Transverse colon (tissue), 4 donors: ENCODE results near the gene AKR7A2. TPM values are rescaled to one million over a fixed set of nuclear protein-coding genes. Genes with fewer than 3 reads are reported as not detected.

ENCODE experiments used
- DNase-seq: peaks from one replicate; pipeline ENCODE4 v3.0.0-alpha.2; 2019
- H3K27ac ChIP-seq, 4 donors: fragments of 200-600 bp; sonication (generic); 2 replicates each; pipeline ENCODE4 v1.5.1; 2016 to 2018; ENCODE audit warnings: inconsistent platforms in 4 of 4
- H3K27me3 ChIP-seq: fragments of 200-600 bp; sonication (generic); 2 replicates; pipeline ENCODE4 v1.5.1; 2017; ENCODE audit warnings: inconsistent platforms
- H3K36me3 ChIP-seq, 4 donors: fragments of 200-600 bp; sonication (generic); 2 replicates each; pipeline ENCODE4 v1.5.1; 2017 to 2019; ENCODE audit warnings: inconsistent platforms in 4 of 4
- H3K4me1 ChIP-seq, 4 donors: fragments of 200-600 bp; sonication (generic); 2 replicates each; pipeline ENCODE4 v1.5.1; 2017 to 2020; ENCODE audit warnings: inconsistent platforms in 4 of 4
- H3K4me3 ChIP-seq, 4 donors: fragments of 200-600 bp; sonication (generic); 1 replicate in 1 of 4; 2 replicates in 3 of 4; pipeline versions ENCODE4 v1.5.1 to v1.6.1; 2017 to 2019; ENCODE audit warnings: inconsistent platforms in 4 of 4
- H3K9me3 ChIP-seq, 2 donors: fragments of 200-600 bp; sonication (generic); 2 replicates each; pipeline ENCODE4 v1.5.1; 2017 to 2019; ENCODE audit warnings: inconsistent platforms in 2 of 2
- CTCF ChIP-seq, 5 experiments: fragments of 200-600 bp in 3 of 5; fragments of 450-650 bp in 2 of 5; sonication (generic) in 3 of 5; IDR thresholded peaks; 1 replicate in 2 of 5; 2 replicates in 3 of 5; pipeline ENCODE4 v1.5.1; 2016 to 2017; ENCODE audit warnings: antibody characterized with exemption in 5 of 5, inconsistent platforms in 3 of 5, mild to moderate bottlenecking in 2 of 5, moderate library complexity in 1 of 5
- EP300 ChIP-seq: sonication (generic); formaldehyde crosslinking; IDR thresholded peaks from one replicate; pipeline ENCODE4 v1.6.1; 2017; ENCODE audit warnings: antibody characterized with exemption, low read depth
- POLR2A ChIP-seq: fragments of 450-650 bp; IDR thresholded peaks from one replicate; pipeline ENCODE4 v1.6.1; 2016; ENCODE audit warnings: antibody characterized with exemption, mild to moderate bottlenecking, moderate library complexity
- POLR2AphosphoS5 ChIP-seq, 3 donors: sonication (generic); formaldehyde crosslinking; IDR thresholded peaks; one replicate each; pipeline ENCODE4 v1.6.1; 2016; ENCODE audit warnings: antibody characterized with exemption in 3 of 3
- WGBS, 2 donors: methylation state at CpG; one replicate each; pipeline ENCODE4 v1.1.5; 2018; ENCODE audit warnings: low coverage in 1 of 2; 5-methylcytosine and 5-hydroxymethylcytosine counted together
- in situ Hi-C, 4 donors: fragments of 200-750 bp; cut with MboI; loops; one replicate each; pipeline versions ENCODE4 v1.15.0 to v1.15.1; 2017; ENCODE audit warnings: low sequenced_read_pairs in 3 of 4, low pct_ligation_motif_present in 1 of 4, low pct_unique_long_range_greater_than_20kb in 1 of 4
- intact Hi-C: fragments of 100-400 bp; cut with DNase I; formaldehyde crosslinking; loops from one replicate; pipeline ENCODE4 v1.15.1; 2023; ENCODE audit warnings: low total_unique reads
- total RNA-seq, 4 donors: library from RNA; depleted of rRNA; stranded (reverse); fragments of >200 nt; gene quantifications; one replicate each; pipeline ENCODE4 v1.1.0, GENCODE V29; 2016

AKR7A2 gene
- total RNA-seq, 4 donors from 2014 or later: 64.7 to 169 (median 112) TPM

DNA sequence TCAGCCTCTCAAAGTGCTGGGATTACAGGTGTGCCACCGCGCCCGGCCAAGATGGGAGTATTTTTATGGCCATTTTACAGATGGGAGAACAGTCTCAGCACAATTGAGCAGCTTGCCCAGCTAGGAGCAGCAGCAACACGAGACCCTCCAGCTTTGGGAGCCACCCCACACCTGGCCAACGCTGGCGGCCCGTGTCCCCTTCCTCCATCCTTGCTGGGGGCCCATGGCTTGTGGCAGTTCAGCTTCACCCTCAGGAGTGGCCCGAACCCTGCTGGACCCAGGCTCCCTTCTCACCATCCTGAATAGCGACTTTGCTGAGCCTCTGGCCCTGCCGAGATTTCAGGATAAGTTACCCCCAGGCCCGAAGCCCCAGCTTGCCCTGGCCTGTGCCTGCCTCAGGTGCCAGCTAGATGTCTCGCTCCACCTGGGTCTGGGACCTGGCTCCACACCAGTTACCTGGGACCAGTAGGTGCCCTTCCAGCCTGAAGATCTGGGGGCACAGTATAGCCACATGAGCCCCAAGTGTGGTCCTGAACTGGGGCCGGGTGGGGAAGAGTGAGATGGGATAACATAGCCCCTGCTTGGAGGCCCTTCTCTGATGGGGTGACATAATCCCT is 19.4 kb upstream of the AKR7A2 start:
- DNase-seq: no peak
- TF ChIP-seq POLR2A (no peak), EP300 (no peak), CTCF (IDR thresholded peaks at IDR 0.05) (no peak), POLR2AphosphoS5 (IDR thresholded peaks at IDR 0.05) (no peak)
- Histone ChIP-seq H3K27me3 (no peaks in the 10 kb centered on the region), H3K36me3 (peaks cover 0 to 4% (median under 1%) of the 10 kb centered on the region in 4 donors), H3K4me1 (no peaks in the 10 kb centered on the region), H3K4me3 (no peak overlapping the region), H3K9me3 (no peaks in the 10 kb centered on the region), H3K27ac (no peak overlapping the region)
- intact Hi-C loops: no loop called here
- in situ Hi-C loops: no loop called here
- 85% methylated on average over 13 of the region's 13 CpGs; no CpG with 5 or more reads in 1 of the 2 donors for WGBS, 2 donors

DNA sequence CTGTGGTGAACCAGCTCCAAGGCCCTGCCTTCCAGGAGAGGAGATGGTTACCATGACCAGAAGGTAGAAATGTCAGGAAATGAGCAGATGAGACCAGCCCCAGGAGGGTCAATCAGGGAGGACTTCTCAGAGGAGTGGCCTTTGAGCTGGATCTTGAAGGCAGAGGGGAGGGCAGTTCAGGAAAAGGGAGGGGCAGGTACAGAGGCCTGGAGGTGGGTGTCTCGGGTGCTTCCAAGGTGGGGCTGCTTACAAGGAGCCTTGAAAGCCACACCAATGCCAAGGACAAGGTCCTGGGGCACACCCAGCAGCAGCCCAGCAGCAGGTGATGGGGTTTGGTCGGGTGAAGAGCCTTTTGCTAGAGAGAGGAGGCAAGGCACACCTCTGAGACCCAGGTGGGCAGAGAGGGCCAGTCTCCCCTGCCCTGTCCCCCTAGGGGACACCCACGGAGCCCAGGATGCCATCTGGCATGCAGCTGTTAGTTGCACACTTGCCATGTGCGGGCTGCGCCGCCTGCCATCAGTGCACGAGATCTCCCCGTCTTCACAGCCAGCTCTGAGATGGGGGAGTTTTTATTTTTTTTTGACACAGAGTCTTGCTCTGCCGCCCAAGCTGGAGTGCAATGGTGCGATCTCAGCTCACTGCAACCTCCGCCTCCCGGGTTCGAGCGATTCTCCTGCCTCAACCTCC is 18.6 kb upstream of the AKR7A2 start:
- TF ChIP-seq CTCF (IDR thresholded peaks at IDR 0.05) (no peak), POLR2A (no peak), POLR2AphosphoS5 (IDR thresholded peaks at IDR 0.05) (no peak), EP300 (no peak)
- Histone ChIP-seq H3K27ac (no peak overlapping the region), H3K4me1 (no peaks in the 10 kb centered on the region), H3K4me3 (no peak overlapping the region), H3K9me3 (no peaks in the 10 kb centered on the region), H3K27me3 (no peaks in the 10 kb centered on the region), H3K36me3 (peaks cover 0 to 5% (median 2%) of the 10 kb centered on the region in 4 donors)
- intact Hi-C loops (no loop called here), in situ Hi-C loops (no loop called here)
- WGBS, 2 donors: 91% methylated on average over 13 of the region's 14 CpGs; no CpG with 5 or more reads in 1 of the 2 donors
- DNase-seq: no peak

DNA sequence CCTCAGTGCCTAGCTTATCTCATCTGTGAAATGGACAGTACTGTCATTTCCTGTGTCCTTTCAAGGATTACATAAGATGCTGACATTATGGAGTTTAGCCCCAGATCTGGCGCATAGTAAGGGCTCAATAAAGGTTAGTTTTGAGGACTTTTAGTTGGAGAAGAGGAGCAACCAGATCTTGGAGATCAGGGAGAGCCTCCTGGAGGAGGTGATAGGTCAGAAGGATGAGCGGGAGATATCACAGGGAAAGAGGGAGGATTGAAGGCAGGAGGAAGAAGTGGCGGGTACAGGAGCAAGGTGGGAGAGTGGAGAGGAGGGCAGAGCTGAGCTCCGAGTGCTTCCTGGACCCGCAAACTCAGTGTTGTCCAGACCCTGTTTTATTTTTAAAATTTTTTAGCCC is 17.7 kb upstream of the AKR7A2 start:
- Histone ChIP-seq H3K27ac (no peak overlapping the region), H3K27me3 (no peaks in the 10 kb centered on the region), H3K4me3 (no peak overlapping the region), H3K36me3 (peaks cover 0 to 5% (median 2%) of the 10 kb centered on the region in 4 donors), H3K4me1 (no peaks in the 10 kb centered on the region), H3K9me3 (no peaks in the 10 kb centered on the region)
- WGBS, 2 donors: 93 to 94% methylated on average over 4 to 5 of the region's 5 CpGs
- intact Hi-C loops (no loop called here), in situ Hi-C loops (no loop called here)
- DNase-seq: no peak
- TF ChIP-seq POLR2A (no peak), POLR2AphosphoS5 (IDR thresholded peaks at IDR 0.05) (no peak), EP300 (no peak), CTCF (IDR thresholded peaks at IDR 0.05) (no peak)

DNA sequence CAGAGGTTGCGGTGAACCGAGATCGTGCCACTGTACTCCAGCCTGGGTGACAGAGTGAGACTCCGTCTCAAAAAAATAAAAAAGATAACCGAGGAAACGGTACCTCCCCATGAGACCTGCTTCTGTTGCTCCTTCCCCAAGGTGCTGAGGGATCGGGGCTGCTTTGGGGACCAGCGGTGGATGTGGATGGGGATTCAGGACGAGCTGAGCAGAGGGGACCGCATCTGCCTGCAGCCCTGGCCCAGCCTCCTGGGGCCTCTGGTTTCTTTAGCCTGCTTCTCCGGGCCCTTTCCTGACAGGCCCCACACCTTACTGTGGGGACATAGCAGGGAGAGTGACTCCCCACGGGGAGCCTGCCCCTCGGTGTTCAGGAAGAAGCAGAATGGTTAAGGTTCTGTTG is 17.2 kb upstream of the AKR7A2 start:
- in situ Hi-C loops: no loop called here

More for the DNA sequence above, 17.2 kb upstream of the AKR7A2 start:
- TF ChIP-seq POLR2A (no peak), CTCF (IDR thresholded peaks at IDR 0.05) (no peak), EP300 (no peak), POLR2AphosphoS5 (IDR thresholded peaks at IDR 0.05) (no peak)
- WGBS, 2 donors: 88 to 95% methylated on average over 4 to 13 of the region's 13 CpGs
- Histone ChIP-seq H3K9me3 (no peaks in the 10 kb centered on the region), H3K36me3 (peaks cover 0 to 5% (median 2%) of the 10 kb centered on the region in 4 donors), H3K27me3 (no peaks in the 10 kb centered on the region), H3K4me3 (no peak overlapping the region), H3K27ac (no peak overlapping the region), H3K4me1 (no peaks in the 10 kb centered on the region)
- intact Hi-C loops: no loop called here
- DNase-seq: no peak
